Measurements from ENCODE around the gene VPS33B.

DNA sequence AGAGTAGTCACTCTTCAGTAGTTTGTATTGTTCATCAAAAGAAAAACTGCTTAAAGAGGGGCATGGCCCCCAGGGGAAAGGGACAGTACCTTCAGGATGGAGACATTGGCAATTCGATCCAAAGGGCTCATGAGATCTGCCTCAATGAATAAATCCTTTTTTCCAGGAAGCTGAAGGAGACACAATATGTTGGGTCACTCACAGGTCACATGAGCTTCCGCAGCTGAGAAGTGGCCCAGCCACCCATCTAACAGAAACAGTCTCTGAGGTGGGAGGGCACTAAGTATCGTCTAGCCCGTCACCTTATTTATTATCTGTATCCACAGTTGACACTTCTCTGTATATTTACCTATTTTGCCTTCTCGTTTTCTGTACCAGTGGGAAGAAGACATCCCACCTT lies 4.7 kb downstream of the VPS33B start:
- TF ChIP-seq, protein P1, sequence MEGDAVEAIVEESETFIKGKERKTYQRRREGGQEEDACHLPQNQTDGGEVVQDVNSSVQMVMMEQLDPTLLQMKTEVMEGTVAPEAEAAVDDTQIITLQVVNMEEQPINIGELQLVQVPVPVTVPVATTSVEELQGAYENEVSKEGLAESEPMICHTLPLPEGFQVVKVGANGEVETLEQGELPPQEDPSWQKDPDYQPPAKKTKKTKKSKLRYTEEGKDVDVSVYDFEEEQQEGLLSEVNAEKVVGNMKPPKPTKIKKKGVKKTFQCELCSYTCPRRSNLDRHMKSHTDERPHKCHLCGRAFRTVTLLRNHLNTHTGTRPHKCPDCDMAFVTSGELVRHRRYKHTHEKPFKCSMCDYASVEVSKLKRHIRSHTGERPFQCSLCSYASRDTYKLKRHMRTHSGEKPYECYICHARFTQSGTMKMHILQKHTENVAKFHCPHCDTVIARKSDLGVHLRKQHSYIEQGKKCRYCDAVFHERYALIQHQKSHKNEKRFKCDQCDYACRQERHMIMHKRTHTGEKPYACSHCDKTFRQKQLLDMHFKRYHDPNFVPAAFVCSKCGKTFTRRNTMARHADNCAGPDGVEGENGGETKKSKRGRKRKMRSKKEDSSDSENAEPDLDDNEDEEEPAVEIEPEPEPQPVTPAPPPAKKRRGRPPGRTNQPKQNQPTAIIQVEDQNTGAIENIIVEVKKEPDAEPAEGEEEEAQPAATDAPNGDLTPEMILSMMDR (IDR thresholded peaks at IDR 0.05), result no peak
- no peak for TF ChIP-seq POLR2A (IDR thresholded peaks at IDR 0.05)

Measured in uterus (tissue), 2 donors.